ENCODE measurements around the gene TMEM235.
A peak's percentile ranks its signal among the peaks of the same experiment; 100 is the strongest.

TMEM235 gene

DNA sequence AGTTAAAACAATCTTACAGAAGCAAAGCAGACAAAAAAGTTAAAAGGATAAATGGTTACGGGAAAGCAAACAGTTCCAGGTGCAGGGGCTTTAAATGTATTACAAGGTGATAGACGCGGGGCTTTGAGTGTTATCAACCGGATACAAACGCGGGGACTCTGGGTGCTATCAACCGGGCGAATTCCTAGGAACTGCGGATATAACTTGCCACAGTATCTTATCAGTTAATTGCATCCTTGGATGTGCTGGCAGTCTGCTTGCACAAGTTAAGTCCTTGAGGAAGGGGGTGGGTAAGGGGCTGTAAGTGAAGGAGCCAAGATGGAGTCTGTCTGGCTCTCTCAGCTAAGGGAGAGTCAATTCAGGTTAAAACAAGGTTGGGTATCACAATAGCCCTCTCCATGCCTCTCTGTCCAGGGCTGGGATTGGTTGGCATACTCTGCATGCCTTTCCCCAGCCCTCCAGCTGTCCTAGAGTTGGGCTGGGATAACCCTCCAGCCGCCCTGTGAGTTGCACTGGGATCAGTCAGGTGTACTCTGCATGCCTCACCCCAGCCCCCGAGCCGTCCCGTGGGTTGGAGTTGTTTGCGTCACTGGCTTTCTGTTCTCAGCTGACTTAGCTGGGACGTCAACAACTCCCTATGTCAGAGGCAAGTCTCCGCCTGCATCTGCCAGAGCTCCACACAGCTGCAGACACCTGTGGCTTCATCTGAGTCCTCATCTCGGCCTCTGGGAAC is 40.9 kb downstream of the TMEM235 start:
- no peak for DNase-seq (ENCODE audit: low read depth in 2 of 2)

DNA sequence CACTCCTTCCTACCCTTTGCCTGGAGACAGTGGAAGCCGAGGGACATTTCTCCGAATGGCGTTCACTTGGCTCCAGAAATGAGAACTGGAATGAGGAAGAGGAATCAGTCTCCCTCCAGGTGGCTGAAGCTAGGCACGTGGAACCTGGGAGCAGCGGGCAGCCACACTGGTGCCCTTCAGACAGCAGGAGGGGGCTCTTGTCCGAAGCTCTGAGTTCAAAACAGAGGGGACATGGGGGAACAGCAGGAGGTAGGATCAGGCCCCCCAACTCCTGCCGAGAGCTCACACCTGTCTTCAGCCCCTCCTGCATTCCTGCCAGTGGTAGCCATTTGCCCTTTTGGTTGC is 41.5 kb downstream of the TMEM235 start:
- no peak for DNase-seq (ENCODE audit: low read depth in 2 of 2)

DNA sequence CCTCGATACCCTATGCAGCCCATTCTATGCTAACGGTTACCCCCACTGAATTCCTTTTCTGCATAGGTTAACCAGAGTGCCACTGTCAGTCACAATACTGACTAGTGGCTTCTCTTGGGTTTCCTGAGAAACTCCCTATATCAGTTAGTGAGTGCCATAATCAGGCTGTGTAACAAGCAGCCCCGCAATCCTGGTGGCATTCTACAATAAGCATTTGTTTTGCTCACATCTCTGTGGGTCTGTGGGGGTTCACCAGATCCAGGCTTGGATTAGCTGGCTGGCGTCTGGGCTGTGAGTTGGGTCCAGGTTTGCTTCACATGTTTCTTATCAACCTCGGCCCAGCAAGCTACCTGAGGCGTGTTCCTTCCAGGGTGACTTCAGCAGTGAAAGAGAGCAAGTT is 42.4 kb downstream of the TMEM235 start:
- DNase-seq (ENCODE audit: low read depth in 2 of 2), result no peak

DNA sequence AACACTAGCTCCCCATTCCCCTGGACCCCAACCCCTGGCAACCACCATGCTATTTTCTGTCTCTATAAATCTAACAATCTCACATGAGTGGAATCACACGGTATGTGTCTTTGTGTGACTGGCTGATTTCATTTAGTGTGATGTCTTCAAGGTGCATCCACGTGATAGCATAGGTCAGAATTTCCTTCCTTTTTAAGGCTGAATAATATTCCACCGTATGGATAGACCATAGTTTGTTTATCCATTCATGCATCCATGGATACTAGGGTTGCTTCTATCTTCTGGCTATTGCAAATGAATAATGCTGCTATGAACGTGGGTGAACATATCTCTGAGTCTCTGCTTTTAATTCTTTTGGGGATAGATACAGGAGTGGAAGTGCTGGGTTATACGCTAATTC is 43.9 kb downstream of the TMEM235 start:
- DNase-seq (ENCODE audit: low read depth in 2 of 2), result no peak

DNA sequence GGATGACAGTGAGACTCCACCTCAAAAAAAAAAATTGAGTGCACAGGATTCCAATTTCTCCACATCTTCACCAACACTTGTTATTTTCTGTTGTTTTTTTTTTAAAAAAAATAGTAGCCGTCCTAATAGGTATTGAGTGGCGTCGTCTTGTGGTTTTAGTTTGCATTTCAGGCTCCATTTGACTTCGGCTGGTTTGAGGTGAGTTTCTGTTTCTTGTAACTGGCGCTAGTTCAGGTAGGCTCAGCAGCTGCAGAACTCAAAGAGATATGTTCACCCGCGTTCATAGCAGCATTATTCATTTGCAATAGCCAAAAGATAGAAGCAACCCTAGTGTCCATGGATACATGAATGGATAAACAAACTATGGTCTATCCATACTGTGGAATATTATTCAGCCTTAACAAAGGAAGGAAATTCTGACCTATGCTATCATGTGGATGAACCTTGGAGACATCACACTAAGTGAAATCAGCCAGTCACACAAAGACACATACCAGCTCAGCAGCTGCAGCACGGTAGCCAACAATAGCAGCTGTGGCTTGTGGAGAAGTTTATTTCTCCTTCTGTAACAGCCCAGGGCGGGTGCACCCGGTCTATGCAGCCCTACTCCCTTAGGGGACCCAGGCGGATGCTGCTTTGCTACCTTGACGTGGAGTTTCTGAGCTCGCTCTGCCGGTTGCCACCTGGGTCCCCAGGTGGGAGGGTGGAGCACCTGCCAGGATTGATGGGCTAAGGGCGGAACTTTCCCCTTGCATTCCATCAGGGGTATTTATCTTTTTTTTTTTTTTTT is 44.9 kb downstream of the TMEM235 start:
- no peak for DNase-seq (ENCODE audit: low read depth in 2 of 2)

DNA sequence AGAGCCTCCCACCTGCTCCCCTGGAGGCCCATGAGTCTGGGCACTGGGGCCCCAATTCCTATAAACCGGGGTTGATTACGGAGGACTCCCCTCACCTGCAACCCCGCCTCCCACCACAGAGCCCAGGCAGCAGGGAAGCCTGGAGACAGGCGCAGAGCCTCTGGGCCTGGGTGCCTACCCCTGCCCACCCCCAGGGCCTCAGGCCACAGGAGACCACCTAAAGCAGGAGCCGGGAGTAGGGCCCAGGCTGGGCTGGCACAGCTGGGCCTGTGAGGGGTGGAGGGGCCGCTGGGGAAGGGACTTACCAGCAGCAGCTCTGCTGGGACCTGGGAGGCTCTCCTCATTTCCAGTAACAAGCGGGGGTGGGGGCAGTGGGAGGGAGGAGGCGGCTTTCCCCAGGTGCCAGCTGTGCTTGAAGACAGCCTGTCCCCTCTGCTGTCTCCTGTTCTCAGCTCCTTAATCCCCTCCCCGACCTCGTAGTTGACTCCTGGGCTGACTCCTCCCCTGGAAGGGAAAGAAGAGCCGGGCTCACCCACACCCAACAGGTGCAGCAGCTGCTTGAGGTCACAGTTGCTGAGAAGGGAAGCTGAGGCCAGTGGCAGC is 46.8 kb downstream of the TMEM235 start:
- DNase-seq (ENCODE audit: low read depth in 2 of 2), result no peak

DNA sequence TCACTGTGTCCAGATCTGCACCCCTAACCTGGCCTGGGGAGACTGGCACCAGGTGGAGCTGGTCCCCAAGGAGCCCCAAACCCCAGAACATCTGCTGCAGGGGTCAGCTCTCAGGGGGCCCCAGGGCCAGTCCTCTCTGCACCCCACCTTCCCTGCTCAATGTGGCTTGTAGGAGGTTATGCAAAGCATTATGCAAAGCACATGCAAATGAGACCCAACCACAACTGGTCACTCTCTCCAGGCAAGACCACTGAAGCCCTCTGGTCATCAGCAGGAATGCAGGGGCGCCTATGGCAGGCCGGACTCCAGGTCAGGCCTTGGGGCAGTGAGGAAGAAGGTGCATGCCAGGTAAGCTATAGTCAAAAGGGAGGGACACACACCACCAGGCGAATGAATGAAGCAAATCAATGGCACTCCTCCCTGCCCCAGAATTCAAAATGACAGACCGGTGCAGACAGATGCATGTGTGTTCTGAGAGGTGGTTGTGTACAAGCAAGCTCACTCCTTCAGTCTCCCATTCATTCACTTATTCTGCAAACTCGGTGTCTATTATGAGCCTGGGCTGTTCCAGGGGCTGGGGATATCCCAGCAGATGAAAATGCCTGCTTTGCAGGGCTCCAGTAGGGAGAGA is 48.0 kb downstream of the TMEM235 start:
- no peak for DNase-seq (ENCODE audit: low read depth in 2 of 2)

DNA sequence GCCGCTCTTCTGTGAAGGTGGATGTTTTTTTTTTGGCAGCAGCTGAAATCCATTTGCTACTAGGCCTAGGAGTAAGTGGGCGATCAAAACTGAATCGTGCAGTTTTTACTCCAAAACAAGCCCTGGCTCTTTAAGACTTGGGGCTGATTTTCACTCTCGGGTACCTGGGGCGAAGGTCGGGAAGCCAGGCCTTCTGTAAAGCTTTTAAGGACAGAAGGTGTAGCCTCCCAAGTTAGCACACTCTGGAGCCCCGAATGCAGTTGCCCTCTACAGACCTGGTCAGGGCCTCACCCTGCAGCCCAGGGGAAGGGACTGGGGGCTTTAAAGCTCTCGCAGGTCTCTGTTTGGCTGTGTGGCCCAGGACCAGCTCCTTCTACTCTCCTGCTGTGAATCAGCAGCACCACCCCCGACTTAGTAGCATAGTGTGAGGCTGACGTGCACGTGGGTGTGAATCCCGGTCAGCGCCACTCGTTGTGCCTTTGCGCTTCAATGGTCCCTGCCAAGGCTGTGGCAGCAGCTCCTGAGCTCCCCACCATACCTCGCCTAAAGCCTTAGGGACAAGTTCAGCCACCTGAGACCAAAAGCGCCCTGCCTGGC is 49.9 kb downstream of the TMEM235 start:
- no peak for DNase-seq (ENCODE audit: low read depth in 2 of 2)

DNA sequence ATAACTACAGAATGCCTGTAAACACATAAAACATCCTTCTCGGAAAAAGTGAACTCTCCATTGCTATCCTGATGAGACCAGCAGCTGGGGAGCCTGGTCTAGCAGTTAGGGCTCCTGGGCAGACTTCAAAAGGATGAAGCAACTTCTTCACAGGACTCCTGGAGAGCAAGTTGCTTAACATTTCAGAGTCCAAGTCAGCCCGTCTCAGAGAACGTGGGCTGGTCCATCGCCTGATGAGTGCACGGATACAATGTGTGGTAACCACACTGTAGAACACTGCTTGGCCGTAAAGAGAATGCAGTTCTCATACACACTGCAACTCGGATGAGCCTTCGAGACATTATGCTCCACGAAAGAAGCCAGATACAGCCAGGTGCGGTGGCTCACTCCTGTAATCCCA is 52.7 kb downstream of the TMEM235 start:
- no peak for DNase-seq (ENCODE audit: low read depth in 2 of 2)

DNA sequence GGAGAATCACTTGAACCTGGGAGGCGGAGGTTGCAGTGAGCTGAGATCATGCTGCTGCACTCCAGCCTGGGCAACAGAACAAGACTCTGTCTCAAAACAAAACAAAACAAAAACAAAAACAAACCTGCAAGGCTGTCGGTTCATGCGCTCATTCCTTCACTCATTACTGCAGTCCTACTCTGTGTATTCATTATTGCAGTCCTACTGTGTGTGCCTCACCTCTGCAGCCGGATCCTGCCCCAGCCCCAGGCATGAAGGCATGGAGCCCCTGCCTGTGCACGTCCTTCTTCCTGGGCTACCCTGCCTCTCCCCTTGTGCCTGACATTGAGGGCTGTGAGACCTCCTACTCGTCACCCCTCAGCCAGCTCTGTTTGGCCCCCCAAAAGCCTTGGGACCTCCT is 57.6 kb downstream of the TMEM235 start:
- DNase-seq (ENCODE audit: low read depth in 2 of 2), result no peak

DNA sequence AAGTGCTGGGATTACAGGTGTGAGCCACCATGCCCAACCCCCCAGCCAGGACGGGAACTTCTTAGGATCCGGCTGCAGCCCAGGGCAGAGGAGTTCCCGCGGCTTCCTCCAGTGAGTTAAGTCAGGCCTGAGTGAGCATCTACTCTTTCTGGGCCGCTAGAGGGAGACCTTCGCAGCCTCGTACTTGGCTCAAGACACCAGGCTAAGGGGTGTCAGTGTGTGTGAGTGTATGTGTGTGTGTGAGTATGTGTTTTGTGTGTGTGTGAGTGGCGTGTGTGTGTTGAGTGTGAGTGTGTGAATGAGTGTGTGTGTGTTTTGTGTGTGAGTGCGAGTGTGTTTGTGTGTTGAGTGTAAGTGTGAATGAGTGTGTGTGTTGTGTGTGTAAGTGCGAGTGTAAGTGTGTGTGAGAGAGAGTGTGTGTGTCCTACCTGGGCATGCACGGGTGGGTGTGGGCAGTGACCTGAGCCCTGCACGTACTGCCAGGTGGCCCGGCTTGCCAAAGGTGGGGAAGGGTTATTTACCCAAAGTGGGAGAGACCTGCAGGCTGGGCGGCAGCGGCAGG is 58.5 kb downstream of the TMEM235 start:
- peak; percentile 36 to 58 for DNase-seq (ENCODE audit: low read depth in 2 of 2)
